CD8-positive, alpha-beta memory T cell (primary cell): ENCODE data around the gene TBC1D2B. TPM values are rescaled to one million over a fixed set of nuclear protein-coding genes. Genes with fewer than 3 reads are reported as not detected.

Source experiments
- polyA plus RNA-seq: library from polyadenylated mRNA; unstranded; fragments of 300-500 nt; fragmentation: Illumina TruSeq; gene quantifications from one replicate; pipeline ENCODE4 v1.2.3, GENCODE V29; 2021
- total RNA-seq, 2 experiments: library from RNA; stranded (reverse); gene quantifications; one replicate each; pipeline ENCODE4 v1.2.3, GENCODE V29; 2021

Gene TBC1D2B
- total and polyA plus RNA-seq, 3 experiments from 2014 or later, result 26.4 to 41.1 (median 40.1) TPM

Other genes starting within 250 kb of the TBC1D2B start
- gene SH2D7, start 14.8 kb upstream of the TBC1D2B start, total RNA-seq, result not detected
- not detected for gene SH2D7, start 14.8 kb upstream of the TBC1D2B start, polyA plus RNA-seq
- gene CIB2, start 53.7 kb upstream of the TBC1D2B start, total RNA-seq, result 1 to 10 TPM; 2.1 to 2.3 TPM
- gene CIB2, start 53.7 kb upstream of the TBC1D2B start, polyA plus RNA-seq, result 2.0 TPM
- gene IDH3A, start 71.7 kb upstream of the TBC1D2B start, total RNA-seq, result 100 to 1,000 TPM; 134 to 151 TPM
- gene IDH3A, start 71.7 kb upstream of the TBC1D2B start, polyA plus RNA-seq, result 44.3 TPM
- not detected for gene ACSBG1, start 156.9 kb upstream of the TBC1D2B start, total RNA-seq
- 0.06 TPM for gene ACSBG1, start 156.9 kb upstream of the TBC1D2B start, polyA plus RNA-seq
- 10 to 100 TPM; 32.6 to 35.3 TPM for gene DNAJA4, start 186.9 kb upstream of the TBC1D2B start, total RNA-seq
- 12.3 TPM for gene DNAJA4, start 186.9 kb upstream of the TBC1D2B start, polyA plus RNA-seq
- gene SKIC8, start 221.9 kb upstream of the TBC1D2B start, total RNA-seq, result 10 to 100 TPM; 60.2 to 62.9 TPM
- gene SKIC8, start 221.9 kb upstream of the TBC1D2B start, polyA plus RNA-seq, result 82.5 TPM